GM21526 (cell line): ENCODE measurements around the gene GEMIN7.

Experiments
- ATAC-seq: cut with Tn5 transposase; IDR thresholded peaks from one replicate; pipeline ENCODE4 v1.9.1; 2021; ENCODE audit warnings: moderate library complexity; ENCODE audit not compliant: unreplicated experiment, low FRiP score

The GEMIN7 gene, protein sequence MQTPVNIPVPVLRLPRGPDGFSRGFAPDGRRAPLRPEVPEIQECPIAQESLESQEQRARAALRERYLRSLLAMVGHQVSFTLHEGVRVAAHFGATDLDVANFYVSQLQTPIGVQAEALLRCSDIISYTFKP

DNA sequence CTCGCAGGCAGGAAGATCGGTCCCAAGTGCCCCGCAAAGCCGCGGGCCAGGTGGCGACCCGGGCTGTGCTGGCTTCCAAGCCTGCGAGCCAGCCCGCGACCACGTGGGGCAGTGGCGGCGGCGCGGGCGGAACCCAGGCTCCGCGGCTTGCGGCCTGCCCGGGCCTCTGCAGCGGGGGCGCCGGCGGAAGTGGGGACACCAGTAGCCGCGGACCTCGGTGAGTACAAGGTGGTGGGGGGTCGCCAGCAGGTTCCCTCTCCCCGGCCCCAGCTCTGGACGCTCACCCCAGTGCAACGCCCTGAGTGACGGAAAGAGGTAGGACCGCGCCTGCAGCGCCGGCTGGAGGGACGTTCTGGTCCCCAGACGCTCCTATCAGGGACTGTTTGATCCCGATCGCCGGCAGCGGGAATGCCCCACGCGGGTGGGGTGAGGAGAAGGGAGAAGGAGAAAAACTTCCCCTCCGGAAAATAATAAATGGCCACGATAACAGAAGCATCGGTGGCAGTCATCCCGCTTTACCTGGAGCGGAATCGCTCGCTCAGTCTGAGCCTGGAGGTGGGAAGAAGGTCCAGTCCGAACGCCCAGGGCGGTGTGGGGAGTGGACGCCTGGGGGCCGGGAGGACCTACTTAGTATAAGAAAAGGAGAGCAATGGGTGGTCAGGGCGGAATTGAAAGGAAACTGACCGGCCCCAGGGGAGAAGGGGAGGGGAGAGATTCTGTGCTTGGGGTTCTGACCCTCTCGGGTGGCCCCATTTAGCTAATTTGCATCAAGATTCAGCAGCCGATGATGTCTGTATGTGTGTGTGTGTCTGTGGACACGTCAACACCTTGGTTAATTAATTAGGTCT, at the start of gene GEMIN7:
TSS of gene GEMIN7 (plus strand) at position 198 of the 848 bp plus-strand sequence. CDS start 10,855 bp downstream, outside the sequence.
- no peak for ATAC-seq

DNA sequence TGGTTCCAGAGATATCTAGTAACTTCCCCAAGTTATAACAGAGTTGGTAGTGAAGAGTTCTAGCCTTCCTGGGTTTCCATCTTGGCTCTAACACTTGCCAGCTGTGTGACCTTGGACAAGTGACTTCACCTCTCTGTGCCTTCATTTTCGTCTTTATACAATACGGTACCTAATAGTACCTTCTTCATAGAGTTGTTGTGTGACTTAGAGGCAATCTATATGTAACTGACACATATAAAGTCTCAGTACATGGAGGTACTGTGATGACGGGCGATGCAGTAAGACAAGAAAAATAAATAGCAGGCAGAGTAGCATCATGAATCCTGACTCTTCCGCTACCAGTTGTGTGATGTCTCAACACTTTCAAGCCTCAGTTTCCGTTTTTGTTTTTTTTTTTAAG, 48.2 kb upstream of the GEMIN7 start:
- no peak for ATAC-seq

DNA sequence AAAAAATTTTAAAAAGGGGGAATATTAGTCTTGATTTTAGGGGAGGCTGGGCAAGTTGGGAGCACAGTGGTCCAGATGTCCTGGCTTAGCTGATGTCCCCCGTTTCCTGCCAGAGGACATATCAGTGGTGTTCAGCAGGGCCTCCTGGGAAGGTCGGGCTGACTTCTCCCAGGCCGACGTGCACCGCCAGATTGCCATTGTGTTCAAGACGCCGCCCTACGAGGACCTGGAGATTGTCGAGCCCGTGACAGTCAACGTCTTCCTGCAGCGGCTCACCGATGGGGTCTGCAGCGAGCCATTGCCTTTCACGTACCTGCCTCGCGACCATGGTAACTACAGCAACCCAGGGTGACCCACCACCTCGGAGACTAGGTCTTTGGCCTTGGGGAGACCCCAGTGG, 46.6 kb upstream of the GEMIN7 start:
- no peak for ATAC-seq

DNA sequence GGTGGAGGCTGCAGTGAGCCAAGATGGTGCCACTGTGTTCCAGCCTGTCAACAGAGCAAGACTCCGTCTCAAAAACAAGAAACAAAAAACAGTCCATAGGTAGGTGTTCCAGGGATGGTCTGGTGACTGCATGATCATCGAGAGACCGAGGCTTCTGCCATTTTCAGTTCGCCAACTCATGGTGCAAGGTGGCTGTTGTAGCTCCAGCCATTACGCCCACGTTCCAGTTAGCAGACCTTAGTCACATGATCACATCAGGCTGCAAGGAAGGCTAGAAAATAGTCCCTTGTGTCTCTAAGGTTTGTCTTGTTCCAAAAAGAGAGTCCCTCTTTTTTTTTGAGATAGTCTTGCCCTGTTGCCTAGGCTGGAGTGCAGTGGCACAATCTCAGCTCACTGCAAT, 43.3 kb upstream of the GEMIN7 start:
- ATAC-seq: no peak

DNA sequence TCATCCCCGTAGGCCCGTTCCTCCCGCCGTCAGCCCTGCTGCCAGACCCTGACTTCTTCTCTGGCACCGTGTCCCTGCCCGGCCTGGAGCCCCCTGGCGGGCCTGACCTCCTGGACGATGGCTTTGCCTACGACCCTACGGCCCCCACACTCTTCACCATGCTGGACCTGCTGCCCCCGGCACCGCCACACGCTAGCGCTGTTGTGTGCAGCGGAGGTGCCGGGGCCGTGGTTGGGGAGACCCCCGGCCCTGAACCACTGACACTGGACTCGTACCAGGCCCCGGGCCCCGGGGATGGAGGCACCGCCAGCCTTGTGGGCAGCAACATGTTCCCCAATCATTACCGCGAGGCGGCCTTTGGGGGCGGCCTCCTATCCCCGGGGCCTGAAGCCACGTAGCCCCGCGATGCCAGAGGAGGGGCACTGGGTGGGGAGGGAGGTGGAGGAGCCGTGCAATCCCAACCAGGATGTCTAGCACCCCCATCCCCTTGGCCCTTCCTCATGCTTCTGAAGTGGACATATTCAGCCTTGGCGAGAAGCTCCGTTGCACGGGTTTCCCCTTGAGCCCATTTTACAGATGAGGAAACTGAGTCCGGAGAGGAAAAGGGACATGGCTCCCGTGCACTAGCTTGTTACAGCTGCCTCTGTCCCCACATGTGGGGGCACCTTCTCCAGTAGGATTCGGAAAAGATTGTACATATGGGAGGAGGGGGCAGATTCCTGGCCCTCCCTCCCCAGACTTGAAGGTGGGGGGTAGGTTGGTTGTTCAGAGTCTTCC, 41.5 kb upstream of the GEMIN7 start:
- no peak for ATAC-seq

DNA sequence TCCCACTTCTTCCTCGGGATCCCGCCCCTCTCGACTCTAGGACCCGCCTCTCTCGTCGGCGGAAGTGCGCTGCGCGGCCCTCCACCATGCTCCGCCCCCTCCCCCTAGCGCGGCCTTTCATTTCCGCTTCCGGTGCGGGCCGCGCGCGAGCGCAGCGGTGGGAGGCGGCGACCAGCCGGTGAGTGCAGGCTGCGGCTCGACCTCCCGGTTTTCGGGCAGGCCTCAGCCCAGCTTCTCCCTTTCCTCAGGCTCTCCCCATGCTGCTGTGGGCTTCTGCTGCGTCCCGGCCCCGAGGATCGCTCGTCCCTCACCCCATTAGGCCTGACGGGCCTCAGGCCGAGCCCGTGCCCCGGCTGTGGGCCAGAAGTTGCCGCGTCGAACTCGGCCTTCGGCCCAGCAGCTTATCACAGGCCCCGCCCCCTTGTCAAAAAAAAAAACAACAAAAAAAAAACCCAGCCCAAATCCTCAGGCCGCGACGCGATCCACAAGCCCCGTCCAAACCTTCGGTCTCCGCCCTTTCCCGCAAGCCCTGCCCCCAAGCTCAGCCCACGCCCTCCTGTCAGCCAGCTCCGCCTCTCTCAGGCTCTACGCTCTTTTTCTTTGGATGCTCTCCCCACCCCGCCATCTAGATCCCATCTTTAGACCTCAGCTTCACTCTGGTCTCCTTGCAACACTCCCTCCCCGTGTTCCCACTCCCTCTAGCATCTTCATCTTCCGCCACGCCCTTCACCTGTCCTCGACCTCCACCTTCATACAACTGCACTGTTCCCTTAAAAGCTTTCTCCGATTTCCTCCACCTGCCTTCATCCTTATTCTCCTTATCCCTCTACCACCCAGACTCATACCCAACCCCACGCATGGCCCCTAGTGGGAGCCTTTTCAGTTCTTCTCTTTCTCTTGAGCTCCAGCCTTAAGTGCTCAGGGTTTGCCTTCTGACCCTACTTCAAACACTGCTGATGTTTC, 39.8 kb upstream of the GEMIN7 start, which contains the start of gene CLASRP:
TSS of gene CLASRP (plus strand) at position 115 of the 963 bp plus-strand sequence. CDS start 1,168 bp downstream, outside the sequence.
- ATAC-seq: peak; percentile 71

DNA sequence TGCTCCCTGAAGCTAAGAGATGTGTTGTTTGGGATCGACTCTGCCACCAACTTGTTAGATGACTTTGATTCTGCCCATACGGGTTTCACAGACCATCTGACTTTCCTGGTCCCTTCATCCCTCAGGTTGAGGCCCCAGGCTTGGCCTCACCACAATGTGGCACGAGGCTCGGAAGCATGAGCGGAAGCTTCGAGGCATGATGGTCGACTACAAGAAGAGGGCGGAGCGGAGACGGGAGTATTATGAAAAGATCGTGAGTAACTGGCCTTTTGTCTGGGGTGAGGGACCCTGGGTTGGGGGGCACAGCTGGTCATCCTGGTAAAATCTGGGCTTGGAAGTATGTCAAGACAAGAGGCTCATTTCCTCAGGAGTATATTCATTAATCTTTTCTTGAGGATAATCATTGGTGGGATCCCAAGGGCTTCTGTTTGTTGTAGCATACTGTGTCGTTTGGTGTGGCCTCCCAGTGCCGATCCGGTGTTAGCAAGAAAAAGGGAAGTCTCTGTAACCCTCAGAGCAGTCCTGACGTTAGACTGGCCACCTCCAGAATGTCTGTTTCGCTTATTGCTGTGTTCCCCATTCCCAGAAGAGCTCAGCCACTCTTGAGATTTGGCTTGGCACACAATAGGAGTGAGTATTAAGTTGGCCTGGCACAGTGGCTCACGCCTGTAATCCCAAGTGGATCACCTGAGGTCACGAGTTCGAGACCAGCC, 38.8 kb upstream of the GEMIN7 start:
- no peak for ATAC-seq

DNA sequence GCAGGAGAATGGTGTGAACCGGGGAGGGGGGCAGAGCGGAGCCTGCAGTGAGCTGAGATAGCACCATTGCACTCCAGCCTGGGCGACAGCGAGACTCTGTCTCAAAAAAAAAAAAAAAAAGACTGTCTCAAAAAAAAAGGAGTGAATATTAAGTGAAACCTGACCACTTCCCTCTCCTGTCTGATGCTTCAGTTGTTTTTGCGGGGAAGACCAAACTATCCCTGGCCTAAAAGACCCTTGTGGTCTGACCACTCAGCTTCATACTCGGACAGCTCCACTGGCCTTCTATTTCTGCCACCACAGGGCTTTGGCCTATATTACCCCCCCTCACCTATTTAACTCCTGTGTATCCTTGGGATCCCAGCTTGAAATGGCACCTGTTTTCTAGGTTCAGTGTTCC, 37.9 kb upstream of the GEMIN7 start:
- ATAC-seq: no peak

DNA sequence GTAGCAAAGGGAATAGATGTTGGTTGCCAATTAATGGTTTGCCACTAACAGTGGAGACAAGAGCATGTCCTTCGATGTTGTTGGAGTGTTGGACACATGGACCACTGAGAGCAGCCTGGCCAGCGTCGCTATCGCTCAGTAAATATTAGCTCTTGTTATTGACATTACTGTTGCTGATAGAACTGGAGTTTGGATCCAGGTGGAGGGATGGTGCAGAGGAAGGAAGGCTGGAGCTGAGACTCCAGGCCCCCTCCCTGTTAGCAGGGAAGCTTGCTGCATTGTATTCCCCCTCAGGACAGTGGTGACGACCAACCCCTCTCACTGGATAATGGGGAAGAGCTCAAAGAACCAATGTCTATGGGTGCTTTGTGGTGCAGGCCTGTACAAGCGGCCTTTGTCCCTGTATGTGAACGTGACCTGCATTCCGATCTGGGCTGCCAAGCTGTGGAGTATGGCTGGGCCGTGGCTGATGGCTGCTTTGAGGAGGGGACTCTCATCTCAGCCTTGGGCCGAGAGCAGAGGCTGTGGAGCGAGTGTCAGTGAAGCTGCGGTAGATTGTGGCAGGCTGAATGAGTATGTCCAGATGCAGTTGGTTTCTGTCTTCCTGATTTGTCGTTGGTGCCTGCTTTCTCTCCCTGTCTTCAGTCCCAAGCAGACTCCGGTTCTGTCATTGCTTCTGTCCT, 33.2 kb upstream of the GEMIN7 start:
- no peak for ATAC-seq

DNA sequence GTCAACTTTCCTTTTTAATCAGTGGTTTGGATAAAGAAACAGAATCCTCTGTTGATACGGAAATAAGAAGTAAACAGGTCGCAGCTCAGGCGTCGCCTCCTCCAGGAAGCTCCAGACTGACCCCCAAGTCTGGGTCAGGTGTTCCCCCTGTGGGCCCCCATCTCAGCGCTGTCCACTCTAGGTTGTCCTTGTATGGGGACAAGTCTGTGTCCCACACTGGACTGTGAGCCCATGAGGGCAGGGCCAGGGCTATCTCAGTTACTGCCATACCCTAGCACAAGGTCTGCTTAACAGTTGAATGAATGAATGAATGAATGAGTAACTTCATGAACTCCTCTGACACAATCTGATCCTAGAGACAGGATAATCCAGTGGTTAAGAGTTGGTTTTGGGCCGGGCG, 32.7 kb upstream of the GEMIN7 start:
- no peak for ATAC-seq

DNA sequence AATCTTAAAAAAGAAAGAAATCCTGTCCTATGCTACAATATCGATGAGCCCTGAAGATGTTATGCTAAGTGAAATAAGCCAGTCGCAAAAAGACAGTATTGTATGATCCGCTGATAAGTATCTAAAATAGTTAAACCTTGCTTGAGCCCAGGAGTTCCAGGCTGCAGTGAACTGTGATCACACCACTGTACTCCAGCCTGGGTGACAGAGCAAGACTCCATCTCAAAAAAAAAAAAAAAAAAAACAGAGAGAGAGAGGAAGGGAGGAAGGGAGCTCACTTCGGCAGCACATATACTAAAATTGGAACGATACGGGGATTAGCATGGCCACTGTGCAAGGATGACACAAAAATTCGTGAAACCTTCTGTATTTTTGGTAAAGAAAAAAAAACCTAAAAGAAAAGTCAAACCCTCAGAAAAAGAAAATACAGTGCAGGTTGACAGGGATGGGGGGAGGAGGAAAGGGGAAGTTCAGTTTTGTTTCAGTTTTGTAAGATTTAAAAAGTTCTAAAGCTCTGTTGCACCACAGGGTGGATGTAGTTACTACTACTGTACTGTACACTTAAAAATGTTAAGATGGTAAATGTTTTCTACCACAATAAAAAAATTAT, 31.8 kb upstream of the GEMIN7 start:
- ATAC-seq: peak; percentile 60

DNA sequence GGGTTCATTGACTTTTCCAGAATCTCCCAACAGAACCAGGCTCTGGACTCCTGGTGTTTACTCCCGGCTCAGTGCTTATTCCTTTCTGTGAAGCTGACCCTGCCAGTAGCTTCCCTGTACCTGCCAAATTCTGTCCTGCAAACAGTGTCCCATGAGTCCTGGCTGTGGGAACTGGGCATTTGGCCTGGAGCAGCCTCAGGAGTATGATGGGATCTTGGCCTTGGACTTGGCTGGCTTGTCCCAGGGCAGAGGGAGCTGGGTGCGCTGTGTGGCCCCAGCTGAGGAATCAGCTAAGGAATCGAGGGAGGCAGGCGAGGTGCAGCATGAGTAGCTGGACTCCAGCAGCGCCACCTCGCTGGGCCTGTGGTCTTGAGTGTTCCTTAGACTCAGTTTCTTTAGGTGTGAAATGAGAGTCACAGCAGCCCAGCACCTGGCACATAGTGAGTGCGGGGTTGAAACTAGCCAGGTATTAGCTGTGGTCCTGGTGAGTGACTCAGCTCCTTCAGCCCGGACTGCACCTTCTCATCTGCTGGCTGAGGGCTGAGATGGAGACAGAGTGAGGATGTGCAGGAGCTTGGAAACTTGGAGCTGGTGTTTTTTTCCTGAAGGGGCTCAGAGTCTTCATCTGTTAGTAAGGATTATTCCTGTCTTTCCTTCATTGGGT, 29.9 kb upstream of the GEMIN7 start:
- no peak for ATAC-seq

DNA sequence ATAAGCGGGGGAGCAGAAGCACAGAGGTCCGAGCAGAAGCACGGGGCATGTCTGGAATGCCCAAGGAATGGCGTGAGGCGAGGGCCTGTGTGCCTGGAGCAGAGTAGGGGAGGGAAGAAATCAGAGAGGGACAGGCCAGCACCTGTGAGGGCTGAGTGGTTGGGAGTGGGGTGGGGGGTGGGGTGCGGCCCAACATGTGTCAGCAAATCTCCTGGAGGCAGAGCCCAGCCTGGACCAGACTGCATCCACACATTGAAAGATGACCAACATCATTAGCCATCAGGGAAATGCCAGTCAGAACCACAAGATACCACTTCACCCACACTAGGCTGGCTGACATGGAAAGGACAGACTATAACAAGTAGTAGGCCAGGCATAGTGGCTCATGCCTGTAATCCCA, 29.0 kb upstream of the GEMIN7 start:
- ATAC-seq: no peak

DNA sequence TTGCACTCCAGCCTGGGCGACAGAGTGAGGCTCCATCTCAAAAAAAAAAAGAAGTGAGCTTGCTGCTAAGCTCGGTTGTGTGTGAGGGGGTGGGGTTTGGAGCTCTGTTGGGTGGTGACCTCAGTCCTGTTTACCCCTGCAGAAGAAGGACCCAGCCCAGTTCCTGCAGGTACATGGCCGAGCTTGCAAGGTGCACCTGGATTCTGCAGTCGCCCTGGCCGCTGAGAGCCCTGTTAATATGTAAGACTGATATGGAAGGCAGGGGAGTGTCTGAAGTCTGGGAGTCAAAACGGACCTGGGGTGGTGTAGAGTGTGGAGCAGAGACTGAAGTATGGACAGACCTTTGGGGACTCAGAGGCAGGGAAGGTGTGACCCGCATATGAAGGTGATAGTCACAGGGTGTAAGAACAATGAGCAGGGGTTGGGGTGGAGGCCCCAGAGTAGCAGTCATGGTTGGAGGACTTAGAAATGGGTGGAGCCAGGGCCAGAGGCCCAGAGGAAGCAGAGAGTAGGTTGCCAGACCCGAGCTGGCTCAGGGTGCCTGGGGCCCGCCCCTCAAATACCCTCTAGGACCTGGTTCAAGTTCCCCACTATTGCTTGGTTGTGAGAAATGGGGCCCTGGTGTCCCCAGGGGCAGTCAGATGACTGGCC, 27.0 kb upstream of the GEMIN7 start:
- no peak for ATAC-seq

DNA sequence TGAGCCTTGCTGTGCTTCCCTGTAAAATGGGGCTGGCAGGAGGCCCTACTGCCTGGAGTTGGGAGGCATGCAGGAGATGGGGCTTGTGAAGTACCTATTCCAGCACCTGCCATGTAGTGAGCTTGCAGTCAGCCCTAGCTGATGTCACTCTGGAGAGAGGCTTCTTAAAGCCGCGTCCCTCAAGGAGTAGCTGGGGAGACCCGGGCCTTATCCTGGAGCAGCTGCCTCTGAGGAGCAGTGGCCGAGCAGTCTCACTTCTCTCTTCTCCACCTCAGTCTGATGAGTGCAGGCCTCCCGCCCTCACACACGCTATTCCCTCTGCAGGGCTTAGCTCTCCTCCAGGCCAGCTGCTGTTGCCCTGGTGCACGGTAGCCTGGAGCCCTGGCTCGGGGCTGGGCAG, 22.2 kb upstream of the GEMIN7 start:
- no peak for ATAC-seq

DNA sequence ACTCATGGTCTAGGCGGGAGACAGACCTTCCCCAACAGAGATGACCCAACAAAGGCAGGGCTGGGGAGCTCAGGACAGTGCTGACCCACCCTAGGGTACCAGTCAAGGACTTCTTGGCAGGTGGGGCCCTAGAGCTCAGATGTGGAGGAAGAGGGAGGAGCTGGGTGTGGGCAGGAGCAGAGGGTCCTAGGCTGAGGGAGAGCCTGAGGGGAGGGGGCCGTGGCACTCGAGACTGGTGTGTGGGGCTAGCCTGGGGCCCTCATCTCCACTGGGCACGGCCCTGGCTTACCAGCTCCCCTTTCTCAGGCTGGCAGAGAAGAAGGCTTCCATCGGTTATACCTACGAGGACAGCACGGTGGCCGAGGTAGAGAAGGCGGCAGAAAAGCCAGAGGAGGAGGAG, 21.6 kb upstream of the GEMIN7 start:
- ATAC-seq: no peak

DNA sequence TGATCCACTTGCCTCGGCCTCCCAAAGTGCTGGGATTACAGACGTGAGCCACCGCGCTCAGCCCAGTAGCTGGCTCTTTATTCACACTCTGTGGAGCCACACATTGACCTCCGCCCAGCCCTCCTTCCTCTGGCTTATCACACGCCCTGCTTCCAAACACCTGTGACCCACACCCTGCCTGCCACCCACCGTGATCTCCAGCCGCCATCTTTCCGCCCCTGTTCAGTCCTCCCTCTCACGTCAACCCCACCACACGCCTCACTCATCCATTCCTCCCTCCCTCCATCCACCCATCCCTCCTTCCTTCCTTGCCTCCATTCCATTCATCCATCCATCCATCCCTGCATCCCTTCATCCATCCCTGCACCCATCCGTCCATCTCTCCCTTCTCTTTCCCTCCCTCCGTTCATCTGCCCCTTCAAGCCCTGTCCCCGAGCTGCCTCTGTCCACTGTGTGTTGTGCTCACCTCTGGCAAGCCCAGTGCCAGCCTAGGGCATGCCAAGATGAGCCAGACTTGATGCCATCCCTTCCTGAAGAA, 20.4 kb upstream of the GEMIN7 start:
- no peak for ATAC-seq
